ENCODE measurements around the gene CHN2.

Gene CHN2

DNA sequence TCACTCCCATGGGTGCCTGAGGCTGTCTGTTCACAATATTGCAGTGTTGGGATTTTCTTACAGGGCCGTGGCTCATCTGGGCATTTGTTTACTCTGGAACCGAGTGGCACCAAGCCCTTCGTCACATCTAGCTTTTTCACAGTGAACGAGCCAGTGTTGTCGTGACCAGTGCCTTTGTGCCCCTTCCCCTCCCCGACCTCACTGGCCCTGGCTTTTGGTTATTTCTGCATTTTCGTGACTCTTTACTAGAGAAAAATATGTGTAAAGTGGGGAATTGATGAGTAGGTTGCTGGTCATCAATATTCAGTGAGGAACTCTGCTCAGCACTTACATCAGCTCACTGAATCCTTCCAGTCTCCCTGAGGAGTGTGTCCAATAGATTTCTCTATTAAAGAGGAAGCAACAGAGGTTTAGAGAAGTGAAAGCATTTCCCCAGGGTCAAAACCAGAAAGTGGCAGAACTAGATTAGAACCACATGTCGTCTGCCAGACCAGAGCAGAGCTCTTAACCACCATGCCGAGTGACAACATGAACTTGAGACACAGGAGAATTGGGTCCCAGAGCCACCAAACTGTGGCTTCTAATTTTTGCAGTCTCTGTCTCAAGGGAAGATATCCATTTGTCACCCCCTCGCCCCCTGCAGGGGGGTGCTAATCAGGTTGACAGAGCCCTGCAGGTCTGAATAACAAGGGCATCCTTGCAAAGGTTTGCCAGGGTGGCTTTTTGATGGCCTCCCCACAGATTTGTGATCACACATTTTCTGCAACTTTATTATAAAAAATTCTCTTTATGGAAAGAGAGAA is 125.3 kb downstream of the CHN2 start:
- TF ChIP-seq TCF4 (CRISPR knock-in tag; IDR thresholded peaks at IDR 0.05; ENCODE audit: borderline replicate concordance) (peak; percentile 79; the same call in 1 of the 2 replicates), CSDC2 (CRISPR knock-in tag; IDR thresholded peaks at IDR 0.05) (no peak), BACH2 (CRISPR knock-in tag; IDR thresholded peaks at IDR 0.05; ENCODE audit: borderline replicate concordance) (no peak), ZNF8 (CRISPR knock-in tag; IDR thresholded peaks at IDR 0.05) (no peak)
- TF ChIP-seq, protein P1, sequence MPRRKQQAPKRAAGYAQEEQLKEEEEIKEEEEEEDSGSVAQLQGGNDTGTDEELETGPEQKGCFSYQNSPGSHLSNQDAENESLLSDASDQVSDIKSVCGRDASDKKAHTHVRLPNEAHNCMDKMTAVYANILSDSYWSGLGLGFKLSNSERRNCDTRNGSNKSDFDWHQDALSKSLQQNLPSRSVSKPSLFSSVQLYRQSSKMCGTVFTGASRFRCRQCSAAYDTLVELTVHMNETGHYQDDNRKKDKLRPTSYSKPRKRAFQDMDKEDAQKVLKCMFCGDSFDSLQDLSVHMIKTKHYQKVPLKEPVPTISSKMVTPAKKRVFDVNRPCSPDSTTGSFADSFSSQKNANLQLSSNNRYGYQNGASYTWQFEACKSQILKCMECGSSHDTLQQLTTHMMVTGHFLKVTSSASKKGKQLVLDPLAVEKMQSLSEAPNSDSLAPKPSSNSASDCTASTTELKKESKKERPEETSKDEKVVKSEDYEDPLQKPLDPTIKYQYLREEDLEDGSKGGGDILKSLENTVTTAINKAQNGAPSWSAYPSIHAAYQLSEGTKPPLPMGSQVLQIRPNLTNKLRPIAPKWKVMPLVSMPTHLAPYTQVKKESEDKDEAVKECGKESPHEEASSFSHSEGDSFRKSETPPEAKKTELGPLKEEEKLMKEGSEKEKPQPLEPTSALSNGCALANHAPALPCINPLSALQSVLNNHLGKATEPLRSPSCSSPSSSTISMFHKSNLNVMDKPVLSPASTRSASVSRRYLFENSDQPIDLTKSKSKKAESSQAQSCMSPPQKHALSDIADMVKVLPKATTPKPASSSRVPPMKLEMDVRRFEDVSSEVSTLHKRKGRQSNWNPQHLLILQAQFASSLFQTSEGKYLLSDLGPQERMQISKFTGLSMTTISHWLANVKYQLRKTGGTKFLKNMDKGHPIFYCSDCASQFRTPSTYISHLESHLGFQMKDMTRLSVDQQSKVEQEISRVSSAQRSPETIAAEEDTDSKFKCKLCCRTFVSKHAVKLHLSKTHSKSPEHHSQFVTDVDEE (CRISPR knock-in tag; IDR thresholded peaks at IDR 0.05) = peak; percentile 66; the same call in 1 of the 2 replicates
- ATAC-seq = peak; percentile 76

DNA sequence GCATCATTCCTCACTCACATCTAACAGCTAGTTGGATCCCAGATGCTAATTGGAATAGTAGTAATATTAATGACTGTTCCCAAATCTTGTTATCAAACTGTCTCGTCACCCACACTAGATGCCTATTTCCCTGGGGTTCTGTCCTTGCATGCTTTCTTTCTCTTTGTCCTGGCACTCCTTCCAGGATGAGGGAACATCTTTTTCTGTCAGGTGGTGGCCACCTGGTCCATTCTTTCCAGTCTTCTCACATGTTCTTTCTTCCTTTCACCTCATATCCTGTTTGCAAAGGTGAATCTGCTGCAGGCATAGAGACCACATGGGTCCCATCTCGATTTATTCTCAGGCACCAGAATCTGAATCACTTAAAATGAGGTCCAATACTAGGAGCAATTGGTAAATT is 126.0 kb downstream of the CHN2 start:
- no peak for ATAC-seq
- TF ChIP-seq, protein P2, sequence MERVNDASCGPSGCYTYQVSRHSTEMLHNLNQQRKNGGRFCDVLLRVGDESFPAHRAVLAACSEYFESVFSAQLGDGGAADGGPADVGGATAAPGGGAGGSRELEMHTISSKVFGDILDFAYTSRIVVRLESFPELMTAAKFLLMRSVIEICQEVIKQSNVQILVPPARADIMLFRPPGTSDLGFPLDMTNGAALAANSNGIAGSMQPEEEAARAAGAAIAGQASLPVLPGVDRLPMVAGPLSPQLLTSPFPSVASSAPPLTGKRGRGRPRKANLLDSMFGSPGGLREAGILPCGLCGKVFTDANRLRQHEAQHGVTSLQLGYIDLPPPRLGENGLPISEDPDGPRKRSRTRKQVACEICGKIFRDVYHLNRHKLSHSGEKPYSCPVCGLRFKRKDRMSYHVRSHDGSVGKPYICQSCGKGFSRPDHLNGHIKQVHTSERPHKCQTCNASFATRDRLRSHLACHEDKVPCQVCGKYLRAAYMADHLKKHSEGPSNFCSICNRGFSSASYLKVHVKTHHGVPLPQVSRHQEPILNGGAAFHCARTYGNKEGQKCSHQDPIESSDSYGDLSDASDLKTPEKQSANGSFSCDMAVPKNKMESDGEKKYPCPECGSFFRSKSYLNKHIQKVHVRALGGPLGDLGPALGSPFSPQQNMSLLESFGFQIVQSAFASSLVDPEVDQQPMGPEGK (CRISPR knock-in tag; IDR thresholded peaks at IDR 0.05; ENCODE audit: borderline replicate concordance) = no peak
- TF ChIP-seq, protein P3, sequence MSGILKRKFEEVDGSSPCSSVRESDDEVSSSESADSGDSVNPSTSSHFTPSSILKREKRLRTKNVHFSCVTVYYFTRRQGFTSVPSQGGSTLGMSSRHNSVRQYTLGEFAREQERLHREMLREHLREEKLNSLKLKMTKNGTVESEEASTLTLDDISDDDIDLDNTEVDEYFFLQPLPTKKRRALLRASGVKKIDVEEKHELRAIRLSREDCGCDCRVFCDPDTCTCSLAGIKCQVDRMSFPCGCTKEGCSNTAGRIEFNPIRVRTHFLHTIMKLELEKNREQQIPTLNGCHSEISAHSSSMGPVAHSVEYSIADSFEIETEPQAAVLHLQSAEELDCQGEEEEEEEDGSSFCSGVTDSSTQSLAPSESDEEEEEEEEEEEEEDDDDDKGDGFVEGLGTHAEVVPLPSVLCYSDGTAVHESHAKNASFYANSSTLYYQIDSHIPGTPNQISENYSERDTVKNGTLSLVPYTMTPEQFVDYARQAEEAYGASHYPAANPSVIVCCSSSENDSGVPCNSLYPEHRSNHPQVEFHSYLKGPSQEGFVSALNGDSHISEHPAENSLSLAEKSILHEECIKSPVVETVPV (CRISPR knock-in tag; IDR thresholded peaks at IDR 0.05) = no peak
- TF ChIP-seq SNAI2 (CRISPR knock-in tag; IDR thresholded peaks at IDR 0.05) (no peak), ZNF70 (CRISPR knock-in tag; IDR thresholded peaks at IDR 0.05) (no peak)

DNA sequence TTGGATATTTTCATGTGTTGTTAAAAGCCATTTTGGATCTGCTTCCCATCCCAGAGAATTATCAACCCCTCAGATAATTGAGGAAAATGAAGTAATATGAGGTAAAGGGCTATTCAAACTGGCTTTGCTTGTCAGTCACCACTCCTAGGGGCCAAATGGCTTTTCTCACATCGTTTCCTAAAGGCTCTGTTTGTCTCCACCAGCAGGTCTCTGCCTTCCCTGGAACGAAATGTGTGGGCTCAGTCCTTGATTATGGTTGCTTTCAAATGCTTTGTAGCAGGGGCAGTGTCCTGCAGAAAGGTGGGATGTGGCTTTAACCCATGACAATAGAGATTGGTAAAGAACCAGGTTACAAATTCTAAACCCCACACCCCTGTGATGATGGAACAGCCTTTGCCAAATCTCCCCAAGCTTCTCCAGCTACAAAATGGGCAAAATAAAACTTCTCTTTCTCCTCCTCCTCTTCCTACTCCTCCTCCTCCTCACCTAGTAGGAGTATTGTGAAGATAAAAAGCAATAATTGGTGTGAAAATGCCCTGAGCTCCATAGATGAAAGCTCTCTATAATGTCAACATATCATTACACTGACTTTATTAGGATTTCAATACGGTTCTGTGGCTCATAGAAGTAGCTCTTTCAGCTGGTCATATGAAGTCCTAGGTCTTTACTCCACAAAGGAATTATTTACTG is 127.6 kb downstream of the CHN2 start:
- TF ChIP-seq, protein P4, sequence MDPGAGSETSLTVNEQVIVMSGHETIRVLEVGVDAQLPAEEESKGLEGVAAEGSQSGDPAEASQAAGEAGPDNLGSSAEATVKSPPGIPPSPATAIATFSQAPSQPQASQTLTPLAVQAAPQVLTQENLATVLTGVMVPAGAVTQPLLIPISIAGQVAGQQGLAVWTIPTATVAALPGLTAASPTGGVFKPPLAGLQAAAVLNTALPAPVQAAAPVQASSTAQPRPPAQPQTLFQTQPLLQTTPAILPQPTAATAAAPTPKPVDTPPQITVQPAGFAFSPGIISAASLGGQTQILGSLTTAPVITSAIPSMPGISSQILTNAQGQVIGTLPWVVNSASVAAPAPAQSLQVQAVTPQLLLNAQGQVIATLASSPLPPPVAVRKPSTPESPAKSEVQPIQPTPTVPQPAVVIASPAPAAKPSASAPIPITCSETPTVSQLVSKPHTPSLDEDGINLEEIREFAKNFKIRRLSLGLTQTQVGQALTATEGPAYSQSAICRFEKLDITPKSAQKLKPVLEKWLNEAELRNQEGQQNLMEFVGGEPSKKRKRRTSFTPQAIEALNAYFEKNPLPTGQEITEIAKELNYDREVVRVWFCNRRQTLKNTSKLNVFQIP (CRISPR knock-in tag; IDR thresholded peaks at IDR 0.05; ENCODE audit: borderline replicate concordance, low read depth) = no peak
- TF ChIP-seq RARB (CRISPR knock-in tag; IDR thresholded peaks at IDR 0.05) (no peak), SNAI2 (CRISPR knock-in tag; IDR thresholded peaks at IDR 0.05) (no peak), ZNF70 (CRISPR knock-in tag; IDR thresholded peaks at IDR 0.05) (no peak), TOX (CRISPR knock-in tag; IDR thresholded peaks at IDR 0.05; ENCODE audit: borderline replicate concordance) (no peak), CSDC2 (CRISPR knock-in tag; IDR thresholded peaks at IDR 0.05) (no peak)
- TF ChIP-seq, protein P3 (CRISPR knock-in tag; IDR thresholded peaks at IDR 0.05) = no peak
- TF ChIP-seq, protein P2 (CRISPR knock-in tag; IDR thresholded peaks at IDR 0.05; ENCODE audit: borderline replicate concordance) = no peak
- TF ChIP-seq, protein P5, sequence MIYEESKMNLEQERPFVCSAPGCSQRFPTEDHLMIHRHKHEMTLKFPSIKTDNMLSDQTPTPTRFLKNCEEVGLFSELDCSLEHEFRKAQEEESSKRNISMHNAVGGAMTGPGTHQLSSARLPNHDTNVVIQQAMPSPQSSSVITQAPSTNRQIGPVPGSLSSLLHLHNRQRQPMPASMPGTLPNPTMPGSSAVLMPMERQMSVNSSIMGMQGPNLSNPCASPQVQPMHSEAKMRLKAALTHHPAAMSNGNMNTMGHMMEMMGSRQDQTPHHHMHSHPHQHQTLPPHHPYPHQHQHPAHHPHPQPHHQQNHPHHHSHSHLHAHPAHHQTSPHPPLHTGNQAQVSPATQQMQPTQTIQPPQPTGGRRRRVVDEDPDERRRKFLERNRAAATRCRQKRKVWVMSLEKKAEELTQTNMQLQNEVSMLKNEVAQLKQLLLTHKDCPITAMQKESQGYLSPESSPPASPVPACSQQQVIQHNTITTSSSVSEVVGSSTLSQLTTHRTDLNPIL (CRISPR knock-in tag; IDR thresholded peaks at IDR 0.05; ENCODE audit: low read depth) = no peak
- ATAC-seq = no peak

All from SK-N-SH treated with all-trans-retinoic acid at 6 μM for 48 hours (cell line).